ENCODE results near the gene KCNIP4.

- TF ChIP-seq POLR2A (IDR thresholded peaks at IDR 0.05) = no peak
- TF ChIP-seq, protein P1, sequence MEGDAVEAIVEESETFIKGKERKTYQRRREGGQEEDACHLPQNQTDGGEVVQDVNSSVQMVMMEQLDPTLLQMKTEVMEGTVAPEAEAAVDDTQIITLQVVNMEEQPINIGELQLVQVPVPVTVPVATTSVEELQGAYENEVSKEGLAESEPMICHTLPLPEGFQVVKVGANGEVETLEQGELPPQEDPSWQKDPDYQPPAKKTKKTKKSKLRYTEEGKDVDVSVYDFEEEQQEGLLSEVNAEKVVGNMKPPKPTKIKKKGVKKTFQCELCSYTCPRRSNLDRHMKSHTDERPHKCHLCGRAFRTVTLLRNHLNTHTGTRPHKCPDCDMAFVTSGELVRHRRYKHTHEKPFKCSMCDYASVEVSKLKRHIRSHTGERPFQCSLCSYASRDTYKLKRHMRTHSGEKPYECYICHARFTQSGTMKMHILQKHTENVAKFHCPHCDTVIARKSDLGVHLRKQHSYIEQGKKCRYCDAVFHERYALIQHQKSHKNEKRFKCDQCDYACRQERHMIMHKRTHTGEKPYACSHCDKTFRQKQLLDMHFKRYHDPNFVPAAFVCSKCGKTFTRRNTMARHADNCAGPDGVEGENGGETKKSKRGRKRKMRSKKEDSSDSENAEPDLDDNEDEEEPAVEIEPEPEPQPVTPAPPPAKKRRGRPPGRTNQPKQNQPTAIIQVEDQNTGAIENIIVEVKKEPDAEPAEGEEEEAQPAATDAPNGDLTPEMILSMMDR (IDR thresholded peaks at IDR 0.05) = no peak
These were observed 352.1 kb downstream of the KCNIP4 start for GRCh38 chr4:21596521-21596920.
